Activated T-helper 17 cell treated with anti-CD3 and anti-CD28 coated beads, Interleukin-2, amount 50 U/mL, for 72 hours (primary cell): ENCODE results near the gene PIMREG. TPM values are rescaled to one million over a fixed set of nuclear protein-coding genes. Genes with fewer than 3 reads are reported as not detected.

Experiments
- ATAC-seq: fragments of 150-1000 bp; cut with Tn5 transposase; replicated peaks from 2 replicates; pipeline ENCODE4 v1.10.0; 2021; ENCODE audit warnings: mild to moderate bottlenecking, moderate library complexity
- H3K27ac Mint-ChIP-seq: one replicate; pipeline ENCODE4 v1.8.0; 2022; ENCODE audit warnings: mixed read lengths
- H3K27me3 Mint-ChIP-seq: one replicate; pipeline ENCODE4 v1.8.0; 2022; ENCODE audit warnings: mixed read lengths
- H3K36me3 Mint-ChIP-seq: one replicate; pipeline ENCODE4 v1.8.0; 2022; ENCODE audit warnings: low read depth, mild to moderate bottlenecking, mixed read lengths
- H3K4me1 Mint-ChIP-seq: one replicate; pipeline ENCODE4 v1.8.0; 2022; ENCODE audit warnings: mixed read lengths
- H3K4me3 Mint-ChIP-seq: one replicate; pipeline ENCODE4 v1.8.0; 2022; ENCODE audit warnings: mild to moderate bottlenecking, mixed read lengths
- H3K9me3 Mint-ChIP-seq: one replicate; pipeline ENCODE4 v1.8.0; 2022; ENCODE audit warnings: mixed read lengths
- total RNA-seq, 2 donors: library from RNA; stranded (reverse); gene quantifications; one replicate each; pipeline ENCODE4 v1.2.3, GENCODE V29; 2022

Gene PIMREG
- total RNA-seq, 2 donors from 2014 or later, result 5.9 to 7.4 TPM

GRCh38 chr17:6462692-6463091 lies 18.4 kb downstream of the PIMREG start:
- no peak overlapping the region for H3K4me3 Mint-ChIP-seq
- peaks cover 8% of the 10 kb centered on the region for H3K4me1 Mint-ChIP-seq
- peak overlapping the region; percentile 23 for H3K27ac Mint-ChIP-seq
- H3K36me3 Mint-ChIP-seq, result no peaks in the 10 kb centered on the region
- H3K27me3 Mint-ChIP-seq, result peaks cover 14% of the 10 kb centered on the region
- no peak for ATAC-seq
- no peaks in the 10 kb centered on the region for H3K9me3 Mint-ChIP-seq

GRCh38 chr17:6463616-6464445 lies 19.6 kb downstream of the PIMREG start:
- no peak for ATAC-seq
- peaks cover 8% of the 10 kb centered on the region for H3K4me1 Mint-ChIP-seq
- peaks cover 14% of the 10 kb centered on the region for H3K27me3 Mint-ChIP-seq
- H3K36me3 Mint-ChIP-seq, result no peaks in the 10 kb centered on the region
- H3K27ac Mint-ChIP-seq, result no peak overlapping the region
- no peaks in the 10 kb centered on the region for H3K9me3 Mint-ChIP-seq
- no peak overlapping the region for H3K4me3 Mint-ChIP-seq

GRCh38 chr17:6464446-6465041 lies 20.3 kb downstream of the PIMREG start:
- Mint-ChIP-seq H3K4me1 (peaks cover 8% of the 10 kb centered on the region), H3K27ac (no peak overlapping the region), H3K4me3 (no peak overlapping the region), H3K36me3 (no peaks in the 10 kb centered on the region), H3K27me3 (peaks cover 14% of the 10 kb centered on the region), H3K9me3 (no peaks in the 10 kb centered on the region)
- ATAC-seq, result no peak

- Mint-ChIP-seq H3K27ac (no peak overlapping the region), H3K27me3 (peaks cover 14% of the 10 kb centered on the region), H3K4me1 (peaks cover 8% of the 10 kb centered on the region), H3K9me3 (no peaks in the 10 kb centered on the region), H3K36me3 (no peaks in the 10 kb centered on the region), H3K4me3 (no peak overlapping the region)
- ATAC-seq, result no peak
These were observed 21.1 kb downstream of the PIMREG start for GRCh38 chr17:6465206-6466003.

- Mint-ChIP-seq H3K4me3 (no peak overlapping the region), H3K4me1 (no peaks in the 10 kb centered on the region), H3K27me3 (peaks cover 13% of the 10 kb centered on the region), H3K36me3 (no peaks in the 10 kb centered on the region), H3K27ac (no peak overlapping the region), H3K9me3 (no peaks in the 10 kb centered on the region)
- ATAC-seq, result no peak
These were observed 23.3 kb downstream of the PIMREG start for GRCh38 chr17:6467567-6467966.

GRCh38 chr17:6468051-6468790 lies 24.0 kb downstream of the PIMREG start:
- no peak overlapping the region for H3K27ac Mint-ChIP-seq
- H3K4me3 Mint-ChIP-seq, result no peak overlapping the region
- peaks cover 4% of the 10 kb centered on the region for H3K4me1 Mint-ChIP-seq
- no peak for ATAC-seq
- peaks cover 14% of the 10 kb centered on the region for H3K27me3 Mint-ChIP-seq
- H3K36me3 Mint-ChIP-seq, result no peaks in the 10 kb centered on the region
- H3K9me3 Mint-ChIP-seq, result no peaks in the 10 kb centered on the region

- peaks cover 14% of the 10 kb centered on the region for H3K27me3 Mint-ChIP-seq
- H3K4me3 Mint-ChIP-seq, result no peak overlapping the region
- no peaks in the 10 kb centered on the region for H3K9me3 Mint-ChIP-seq
- H3K27ac Mint-ChIP-seq, result no peak overlapping the region
- no peaks in the 10 kb centered on the region for H3K36me3 Mint-ChIP-seq
- peaks cover 5% of the 10 kb centered on the region for H3K4me1 Mint-ChIP-seq
- no peak for ATAC-seq
These were observed 26.0 kb downstream of the PIMREG start for GRCh38 chr17:6470146-6470718.

GRCh38 chr17:6470751-6471521 lies 26.7 kb downstream of the PIMREG start:
- Mint-ChIP-seq H3K36me3 (no peaks in the 10 kb centered on the region), H3K9me3 (no peaks in the 10 kb centered on the region), H3K4me3 (no peak overlapping the region), H3K4me1 (peaks cover 5% of the 10 kb centered on the region), H3K27ac (no peak overlapping the region), H3K27me3 (peaks cover 10% of the 10 kb centered on the region)
- ATAC-seq, result no peak

GRCh38 chr17:6471531-6472465 lies 27.5 kb downstream of the PIMREG start:
- H3K9me3 Mint-ChIP-seq, result no peaks in the 10 kb centered on the region
- no peak overlapping the region for H3K4me3 Mint-ChIP-seq
- H3K27ac Mint-ChIP-seq, result no peak overlapping the region
- H3K36me3 Mint-ChIP-seq, result no peaks in the 10 kb centered on the region
- peaks cover 3% of the 10 kb centered on the region for H3K27me3 Mint-ChIP-seq
- ATAC-seq, result no peak
- peaks cover 5% of the 10 kb centered on the region for H3K4me1 Mint-ChIP-seq

- peak; percentile 11 for ATAC-seq
- H3K27me3 Mint-ChIP-seq, result peaks cover 3% of the 10 kb centered on the region
- H3K4me1 Mint-ChIP-seq, result peaks cover 5% of the 10 kb centered on the region
- H3K9me3 Mint-ChIP-seq, result no peaks in the 10 kb centered on the region
- H3K27ac Mint-ChIP-seq, result no peak overlapping the region
- H3K36me3 Mint-ChIP-seq, result no peaks in the 10 kb centered on the region
- H3K4me3 Mint-ChIP-seq, result no peak overlapping the region
These were observed 28.3 kb downstream of the PIMREG start for GRCh38 chr17:6472517-6472916.

GRCh38 chr17:6473128-6473767 lies 29.0 kb downstream of the PIMREG start:
- Mint-ChIP-seq H3K36me3 (no peaks in the 10 kb centered on the region), H3K27ac (no peak overlapping the region), H3K4me3 (no peak overlapping the region), H3K9me3 (no peaks in the 10 kb centered on the region), H3K4me1 (peaks cover 5% of the 10 kb centered on the region), H3K27me3 (peaks cover 3% of the 10 kb centered on the region)
- ATAC-seq, result peak; percentile 82

- peaks cover 3% of the 10 kb centered on the region for H3K27me3 Mint-ChIP-seq
- H3K4me1 Mint-ChIP-seq, result peaks cover 5% of the 10 kb centered on the region
- ATAC-seq, result no peak
- no peak overlapping the region for H3K4me3 Mint-ChIP-seq
- H3K36me3 Mint-ChIP-seq, result no peaks in the 10 kb centered on the region
- H3K27ac Mint-ChIP-seq, result no peak overlapping the region
- no peaks in the 10 kb centered on the region for H3K9me3 Mint-ChIP-seq
These were observed 30.1 kb downstream of the PIMREG start for GRCh38 chr17:6474376-6474775.
